ENCODE results near the gene BBLN. TPM values are rescaled to one million over a fixed set of nuclear protein-coding genes. Genes with fewer than 3 reads are reported as not detected.

Gene BBLN
- total RNA-seq, 2 donors from 2014 or later = 65.7 to 82.1 TPM

- Histone ChIP-seq H3K36me3 (ENCODE audit: control insufficient read depth, insufficient read depth, low read length) (no peaks in the 10 kb centered on the region), H3K27ac (ENCODE audit: low read depth, low read length) (no peak overlapping the region), H3K27me3 (ENCODE audit: control insufficient read depth, insufficient read depth, low read length, poor library complexity, severe bottlenecking) (no peaks in the 10 kb centered on the region), H3K4me1 (ENCODE audit: control insufficient read depth, insufficient read depth, low read length) (no peaks in the 10 kb centered on the region), H3K9ac (ENCODE audit: extremely low read depth, low read length, poor library complexity, severe bottlenecking) (no peak overlapping the region), H3K4me3 (ENCODE audit: low read length) (no peak overlapping the region), H3K9me3 (ENCODE audit: control insufficient read depth, low read length) (no peaks in the 10 kb centered on the region)
- Mint-ChIP-seq H3K36me3 (ENCODE audit: low read depth) (no peaks in the 10 kb centered on the region), H3K27me3 (ENCODE audit: insufficient read depth) (peaks cover 6% of the 10 kb centered on the region), H3K9me3 (no peaks in the 10 kb centered on the region), H3K4me1 (no peaks in the 10 kb centered on the region), H3K27ac (no peak overlapping the region), H3K4me3 (no peak overlapping the region)
- WGBS, 2 experiments (ENCODE audit: insufficient coverage in 1 of 2, insufficient read length in 1 of 2) = 92% methylated on average over 6 of the region's 16 CpGs; no CpG with 5 or more reads in 1 of the 2 experiments
- TF ChIP-seq CTCF (conservative IDR thresholded peaks at IDR 0.05) = no peak
- DNase-seq = no peak
These were observed 20.4 kb upstream of the BBLN start for GRCh38 chr9:128139621-128140020.

- Histone ChIP-seq H3K36me3 (ENCODE audit: control insufficient read depth, insufficient read depth, low read length) (no peaks in the 10 kb centered on the region), H3K27me3 (ENCODE audit: control insufficient read depth, insufficient read depth, low read length, poor library complexity, severe bottlenecking) (no peaks in the 10 kb centered on the region), H3K9ac (ENCODE audit: extremely low read depth, low read length, poor library complexity, severe bottlenecking) (no peak overlapping the region), H3K4me1 (ENCODE audit: control insufficient read depth, insufficient read depth, low read length) (no peaks in the 10 kb centered on the region), H3K27ac (ENCODE audit: low read depth, low read length) (no peak overlapping the region), H3K4me3 (ENCODE audit: low read length) (no peak overlapping the region), H3K9me3 (ENCODE audit: control insufficient read depth, low read length) (no peaks in the 10 kb centered on the region)
- DNase-seq = no peak
- no peak overlapping the region for H3K27ac Mint-ChIP-seq
- 93 to 100% methylated on average over 1 to 3 of the region's 3 CpGs for WGBS, 2 experiments (ENCODE audit: insufficient coverage in 1 of 2, insufficient read length in 1 of 2)
- H3K27me3 Mint-ChIP-seq (ENCODE audit: insufficient read depth) = peaks cover 5% of the 10 kb centered on the region
- no peaks in the 10 kb centered on the region for H3K4me1 Mint-ChIP-seq
- TF ChIP-seq CTCF (conservative IDR thresholded peaks at IDR 0.05) = no peak
- H3K4me3 Mint-ChIP-seq = no peak overlapping the region
- H3K9me3 Mint-ChIP-seq = no peaks in the 10 kb centered on the region
- H3K36me3 Mint-ChIP-seq (ENCODE audit: low read depth) = no peaks in the 10 kb centered on the region
These were observed 18.5 kb upstream of the BBLN start for GRCh38 chr9:128141604-128142003.

GRCh38 chr9:128142061-128142460 is 18.0 kb upstream of the BBLN start:
- no peaks in the 10 kb centered on the region for H3K36me3 Mint-ChIP-seq (ENCODE audit: low read depth)
- DNase-seq = no peak
- Histone ChIP-seq H3K9me3 (ENCODE audit: control insufficient read depth, low read length) (no peaks in the 10 kb centered on the region), H3K27ac (ENCODE audit: low read depth, low read length) (no peak overlapping the region), H3K36me3 (ENCODE audit: control insufficient read depth, insufficient read depth, low read length) (no peaks in the 10 kb centered on the region), H3K27me3 (ENCODE audit: control insufficient read depth, insufficient read depth, low read length, poor library complexity, severe bottlenecking) (no peaks in the 10 kb centered on the region), H3K4me3 (ENCODE audit: low read length) (no peak overlapping the region), H3K4me1 (ENCODE audit: control insufficient read depth, insufficient read depth, low read length) (no peaks in the 10 kb centered on the region), H3K9ac (ENCODE audit: extremely low read depth, low read length, poor library complexity, severe bottlenecking) (no peak overlapping the region)
- TF ChIP-seq CTCF (conservative IDR thresholded peaks at IDR 0.05) = no peak
- H3K4me1 Mint-ChIP-seq = no peaks in the 10 kb centered on the region
- no peak overlapping the region for H3K4me3 Mint-ChIP-seq
- no peak overlapping the region for H3K27ac Mint-ChIP-seq
- H3K27me3 Mint-ChIP-seq (ENCODE audit: insufficient read depth) = peaks cover 7% of the 10 kb centered on the region
- 90 to 93% methylated on average over 3 to 4 of the region's 4 CpGs for WGBS, 2 experiments (ENCODE audit: insufficient coverage in 1 of 2, insufficient read length in 1 of 2)
- H3K9me3 Mint-ChIP-seq = no peaks in the 10 kb centered on the region

All from endodermal cell (in vitro differentiated cells).